ENCODE measurements around the gene SLCO6A1.

DNA sequence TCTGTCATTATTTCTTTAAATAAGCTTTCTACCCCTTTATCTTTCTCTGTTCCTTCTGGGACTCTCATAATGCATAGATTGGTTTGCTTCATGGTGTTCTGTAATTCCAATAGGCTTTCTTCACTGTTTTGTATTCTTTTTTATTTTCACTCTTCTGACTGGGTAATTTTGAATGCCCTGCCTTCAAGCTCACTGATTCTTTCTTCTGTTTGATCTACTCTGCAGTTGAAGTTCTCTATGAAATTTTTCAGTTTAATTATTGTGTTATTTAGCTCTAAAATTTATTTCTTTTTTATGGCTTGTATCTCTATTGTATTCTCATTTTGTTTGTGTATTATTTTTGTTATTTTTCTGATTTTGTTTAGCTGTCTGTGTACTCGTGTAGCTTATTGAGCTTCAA, 113.4 kb downstream of the SLCO6A1 start:
- TF ChIP-seq, protein P1, sequence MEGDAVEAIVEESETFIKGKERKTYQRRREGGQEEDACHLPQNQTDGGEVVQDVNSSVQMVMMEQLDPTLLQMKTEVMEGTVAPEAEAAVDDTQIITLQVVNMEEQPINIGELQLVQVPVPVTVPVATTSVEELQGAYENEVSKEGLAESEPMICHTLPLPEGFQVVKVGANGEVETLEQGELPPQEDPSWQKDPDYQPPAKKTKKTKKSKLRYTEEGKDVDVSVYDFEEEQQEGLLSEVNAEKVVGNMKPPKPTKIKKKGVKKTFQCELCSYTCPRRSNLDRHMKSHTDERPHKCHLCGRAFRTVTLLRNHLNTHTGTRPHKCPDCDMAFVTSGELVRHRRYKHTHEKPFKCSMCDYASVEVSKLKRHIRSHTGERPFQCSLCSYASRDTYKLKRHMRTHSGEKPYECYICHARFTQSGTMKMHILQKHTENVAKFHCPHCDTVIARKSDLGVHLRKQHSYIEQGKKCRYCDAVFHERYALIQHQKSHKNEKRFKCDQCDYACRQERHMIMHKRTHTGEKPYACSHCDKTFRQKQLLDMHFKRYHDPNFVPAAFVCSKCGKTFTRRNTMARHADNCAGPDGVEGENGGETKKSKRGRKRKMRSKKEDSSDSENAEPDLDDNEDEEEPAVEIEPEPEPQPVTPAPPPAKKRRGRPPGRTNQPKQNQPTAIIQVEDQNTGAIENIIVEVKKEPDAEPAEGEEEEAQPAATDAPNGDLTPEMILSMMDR (IDR thresholded peaks at IDR 0.05): no peak
- TF ChIP-seq POLR2A (IDR thresholded peaks at IDR 0.05): no peak

All from testis (tissue), 2 donors.